GM12878 (cell line): Measurements from ENCODE around the gene TBXAS1.

Experiments
- BACH1 ChIP-seq: fragments of 450-650 bp; IDR thresholded peaks from 2 replicates; pipeline ENCODE4 v1.6.1; 2017; ENCODE audit warnings: mild to moderate bottlenecking, borderline replicate concordance
- POLR2A ChIP-seq: IDR thresholded peaks from 2 replicates; pipeline ENCODE4 v1.6.1; 2011; ENCODE audit warnings: low read depth, mild to moderate bottlenecking, low read length
- SIX5 ChIP-seq: IDR thresholded peaks from 2 replicates; pipeline ENCODE4 v1.6.1; 2011; ENCODE audit warnings: mild to moderate bottlenecking, low read depth, low read length, moderate library complexity; ENCODE audit not compliant: severe bottlenecking

GRCh38 chr7:140018125-140019043, 189.3 kb downstream of the TBXAS1 start:
- TF ChIP-seq BACH1 (no peak), POLR2A (no peak), SIX5 (no peak)
